Sigmoid colon (tissue), 4 donors: ENCODE results near the gene NR1H2.

Experiments
- EP300 ChIP-seq, 4 donors: sonication (generic); formaldehyde crosslinking; IDR thresholded peaks; one replicate each; pipeline ENCODE4 v1.6.1; 2017; ENCODE audit warnings: antibody characterized with exemption in 4 of 4
- POLR2A ChIP-seq, 2 donors: fragments of 450-650 bp; IDR thresholded peaks; one replicate each; pipeline ENCODE4 v1.6.1; 2016; ENCODE audit warnings: antibody characterized with exemption in 2 of 2, mild to moderate bottlenecking in 2 of 2, moderate library complexity in 2 of 2
- TF ChIP-seq, protein P1 (sequence below), 4 experiments: fragments of 450-650 bp in 3 of 4; fragments of 200-600 bp in 1 of 4; IDR thresholded peaks; one replicate each; pipeline ENCODE4 v1.5.1; 2016 to 2019; ENCODE audit warnings: antibody characterized with exemption in 4 of 4, mild to moderate bottlenecking in 3 of 4, moderate library complexity in 2 of 4

DNA sequence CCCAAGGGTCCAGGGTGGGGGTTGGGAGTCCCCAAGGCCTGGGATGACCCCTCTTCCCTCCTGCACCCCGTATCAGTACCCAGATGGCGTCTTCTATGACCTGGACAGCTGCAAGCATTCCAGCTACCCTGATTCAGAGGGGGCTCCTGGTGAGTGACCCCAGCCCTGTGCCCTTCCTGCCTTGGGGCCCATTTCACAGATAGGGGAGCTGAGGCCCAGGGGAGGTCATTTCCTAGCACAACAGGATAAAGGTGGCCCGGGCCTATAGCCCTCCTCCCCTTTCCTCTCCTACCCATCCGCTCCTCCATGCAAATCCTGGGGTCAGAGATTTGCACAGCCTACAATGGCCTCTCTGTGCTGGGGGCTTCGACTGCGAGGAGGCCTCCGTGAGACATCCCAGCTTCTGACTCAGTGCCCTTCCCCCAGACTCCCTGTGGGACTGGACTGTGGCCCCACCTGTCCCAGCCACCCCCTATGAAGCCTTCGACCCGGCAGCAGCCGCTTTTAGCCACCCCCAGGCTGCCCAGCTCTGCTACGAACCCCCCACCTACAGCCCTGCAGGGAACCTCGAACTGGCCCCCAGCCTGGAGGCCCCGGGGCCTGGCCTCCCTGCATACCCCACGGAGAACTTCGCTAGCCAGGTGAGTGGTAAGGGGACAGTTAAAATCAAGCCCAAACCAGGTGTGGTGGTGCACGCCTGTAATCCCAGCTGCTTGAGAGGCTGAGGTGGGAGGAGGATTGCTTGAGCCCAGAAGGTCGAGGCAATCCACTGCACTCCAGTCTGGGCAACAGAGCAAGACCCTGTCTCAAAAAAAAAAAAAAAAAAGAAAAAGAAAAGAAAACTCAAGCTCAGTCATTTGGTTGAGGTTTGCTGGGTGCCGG is 46.4 kb downstream of the NR1H2 start:
- TF ChIP-seq POLR2A (IDR thresholded peaks at IDR 0.05) (no peak), EP300 (IDR thresholded peaks at IDR 0.05) (no peak)
- TF ChIP-seq, protein P1, sequence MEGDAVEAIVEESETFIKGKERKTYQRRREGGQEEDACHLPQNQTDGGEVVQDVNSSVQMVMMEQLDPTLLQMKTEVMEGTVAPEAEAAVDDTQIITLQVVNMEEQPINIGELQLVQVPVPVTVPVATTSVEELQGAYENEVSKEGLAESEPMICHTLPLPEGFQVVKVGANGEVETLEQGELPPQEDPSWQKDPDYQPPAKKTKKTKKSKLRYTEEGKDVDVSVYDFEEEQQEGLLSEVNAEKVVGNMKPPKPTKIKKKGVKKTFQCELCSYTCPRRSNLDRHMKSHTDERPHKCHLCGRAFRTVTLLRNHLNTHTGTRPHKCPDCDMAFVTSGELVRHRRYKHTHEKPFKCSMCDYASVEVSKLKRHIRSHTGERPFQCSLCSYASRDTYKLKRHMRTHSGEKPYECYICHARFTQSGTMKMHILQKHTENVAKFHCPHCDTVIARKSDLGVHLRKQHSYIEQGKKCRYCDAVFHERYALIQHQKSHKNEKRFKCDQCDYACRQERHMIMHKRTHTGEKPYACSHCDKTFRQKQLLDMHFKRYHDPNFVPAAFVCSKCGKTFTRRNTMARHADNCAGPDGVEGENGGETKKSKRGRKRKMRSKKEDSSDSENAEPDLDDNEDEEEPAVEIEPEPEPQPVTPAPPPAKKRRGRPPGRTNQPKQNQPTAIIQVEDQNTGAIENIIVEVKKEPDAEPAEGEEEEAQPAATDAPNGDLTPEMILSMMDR (IDR thresholded peaks at IDR 0.05) = no peak
